ENCODE data around the gene MANSC4.

DNA sequence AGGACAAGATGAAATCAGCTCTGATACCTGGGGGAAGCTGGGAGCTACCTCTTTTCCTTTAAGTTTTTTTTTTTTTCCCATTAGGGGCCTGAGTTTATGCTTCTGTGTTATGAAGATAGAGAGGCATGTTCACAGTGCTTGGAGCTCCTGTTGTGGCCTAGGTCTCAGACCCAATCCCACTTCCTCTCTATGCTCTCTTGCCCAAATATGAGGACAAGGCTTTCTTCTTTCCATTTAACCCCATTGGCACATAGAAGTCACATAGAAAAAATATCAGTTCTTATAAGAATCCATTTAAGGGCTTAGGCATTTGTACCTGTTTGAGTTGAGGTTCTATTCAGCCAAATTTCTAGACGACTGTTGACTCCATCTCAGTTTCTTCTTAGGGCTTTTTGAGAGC is 56.8 kb downstream of the MANSC4 start:
- TF ChIP-seq, protein P1, sequence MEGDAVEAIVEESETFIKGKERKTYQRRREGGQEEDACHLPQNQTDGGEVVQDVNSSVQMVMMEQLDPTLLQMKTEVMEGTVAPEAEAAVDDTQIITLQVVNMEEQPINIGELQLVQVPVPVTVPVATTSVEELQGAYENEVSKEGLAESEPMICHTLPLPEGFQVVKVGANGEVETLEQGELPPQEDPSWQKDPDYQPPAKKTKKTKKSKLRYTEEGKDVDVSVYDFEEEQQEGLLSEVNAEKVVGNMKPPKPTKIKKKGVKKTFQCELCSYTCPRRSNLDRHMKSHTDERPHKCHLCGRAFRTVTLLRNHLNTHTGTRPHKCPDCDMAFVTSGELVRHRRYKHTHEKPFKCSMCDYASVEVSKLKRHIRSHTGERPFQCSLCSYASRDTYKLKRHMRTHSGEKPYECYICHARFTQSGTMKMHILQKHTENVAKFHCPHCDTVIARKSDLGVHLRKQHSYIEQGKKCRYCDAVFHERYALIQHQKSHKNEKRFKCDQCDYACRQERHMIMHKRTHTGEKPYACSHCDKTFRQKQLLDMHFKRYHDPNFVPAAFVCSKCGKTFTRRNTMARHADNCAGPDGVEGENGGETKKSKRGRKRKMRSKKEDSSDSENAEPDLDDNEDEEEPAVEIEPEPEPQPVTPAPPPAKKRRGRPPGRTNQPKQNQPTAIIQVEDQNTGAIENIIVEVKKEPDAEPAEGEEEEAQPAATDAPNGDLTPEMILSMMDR (IDR thresholded peaks at IDR 0.05; ENCODE audit: poor library complexity, severe bottlenecking), result no peak
- TF ChIP-seq RAD21 (conservative IDR thresholded peaks at IDR 0.05) (no peak), EZH2 (IDR thresholded peaks at IDR 0.05; ENCODE audit: borderline replicate concordance, insufficient read depth, low read length, poor library complexity, severe bottlenecking) (no peak), TAF1 (IDR thresholded peaks at IDR 0.05; ENCODE audit: low read depth) (no peak), POLR2AphosphoS5 (IDR thresholded peaks at IDR 0.05) (no peak), SMC3 (conservative IDR thresholded peaks at IDR 0.05; ENCODE audit: poor library complexity) (no peak), EP300 (conservative IDR thresholded peaks at IDR 0.05; ENCODE audit: poor library complexity, severe bottlenecking) (no peak)
- TF ChIP-seq, protein P2, sequence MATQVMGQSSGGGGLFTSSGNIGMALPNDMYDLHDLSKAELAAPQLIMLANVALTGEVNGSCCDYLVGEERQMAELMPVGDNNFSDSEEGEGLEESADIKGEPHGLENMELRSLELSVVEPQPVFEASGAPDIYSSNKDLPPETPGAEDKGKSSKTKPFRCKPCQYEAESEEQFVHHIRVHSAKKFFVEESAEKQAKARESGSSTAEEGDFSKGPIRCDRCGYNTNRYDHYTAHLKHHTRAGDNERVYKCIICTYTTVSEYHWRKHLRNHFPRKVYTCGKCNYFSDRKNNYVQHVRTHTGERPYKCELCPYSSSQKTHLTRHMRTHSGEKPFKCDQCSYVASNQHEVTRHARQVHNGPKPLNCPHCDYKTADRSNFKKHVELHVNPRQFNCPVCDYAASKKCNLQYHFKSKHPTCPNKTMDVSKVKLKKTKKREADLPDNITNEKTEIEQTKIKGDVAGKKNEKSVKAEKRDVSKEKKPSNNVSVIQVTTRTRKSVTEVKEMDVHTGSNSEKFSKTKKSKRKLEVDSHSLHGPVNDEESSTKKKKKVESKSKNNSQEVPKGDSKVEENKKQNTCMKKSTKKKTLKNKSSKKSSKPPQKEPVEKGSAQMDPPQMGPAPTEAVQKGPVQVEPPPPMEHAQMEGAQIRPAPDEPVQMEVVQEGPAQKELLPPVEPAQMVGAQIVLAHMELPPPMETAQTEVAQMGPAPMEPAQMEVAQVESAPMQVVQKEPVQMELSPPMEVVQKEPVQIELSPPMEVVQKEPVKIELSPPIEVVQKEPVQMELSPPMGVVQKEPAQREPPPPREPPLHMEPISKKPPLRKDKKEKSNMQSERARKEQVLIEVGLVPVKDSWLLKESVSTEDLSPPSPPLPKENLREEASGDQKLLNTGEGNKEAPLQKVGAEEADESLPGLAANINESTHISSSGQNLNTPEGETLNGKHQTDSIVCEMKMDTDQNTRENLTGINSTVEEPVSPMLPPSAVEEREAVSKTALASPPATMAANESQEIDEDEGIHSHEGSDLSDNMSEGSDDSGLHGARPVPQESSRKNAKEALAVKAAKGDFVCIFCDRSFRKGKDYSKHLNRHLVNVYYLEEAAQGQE (IDR thresholded peaks at IDR 0.05; ENCODE audit: borderline replicate concordance), result no peak

Data from neural cell (in vitro differentiated cells).